SK-N-SH (cell line): ENCODE results near the gene TMCO4. TPM values are rescaled to one million over a fixed set of nuclear protein-coding genes. Genes with fewer than 3 reads are reported as not detected.

ENCODE experiments used
- CTCF ChIA-PET: fragments of 300-600, 350-600 bp; formaldehyde crosslinking; extraction: SDS; loops from one replicate; lab custom pipeline; 2021; lab: Yijun Ruan, JAX
- POLR2A ChIA-PET: fragments of 350-600 bp; sonication (Branson Sonifier 250); formaldehyde crosslinking; extraction: SDS; loops from one replicate; lab custom pipeline; 2020; ENCODE audit warnings: antibody characterized with exemption, inconsistent platforms; lab: Yijun Ruan, JAX
- DNase-seq: peaks from one replicate; pipeline ENCODE4 v3.0.0; 2012
- H2AFZ ChIP-seq: fragments of 200-600 bp; sonication (generic); 2 replicates; pipeline ENCODE4 v1.8.1; 2016; ENCODE audit warnings: antibody characterized with exemption, mild to moderate bottlenecking, low read depth
- H3F3A ChIP-seq: fragments of 200-600 bp; sonication (generic); replicated peaks from 2 replicates; pipeline ENCODE3; 2016; ENCODE audit warnings: antibody characterized with exemption, mild to moderate bottlenecking; ENCODE audit not compliant: insufficient read depth
- H3K27ac ChIP-seq, 2 experiments: fragments of 200-500 bp in 1 of 2; fragments of 200-600 bp in 1 of 2; sonication (Bioruptor generic) in 1 of 2; sonication (generic), shearing (Covaris generic) in 1 of 2; 2 replicates each; pipeline versions ENCODE4 v1.5.1 to v1.6.1; 2014 to 2016; ENCODE audit warnings: low read depth in 2 of 2, inconsistent platforms in 1 of 2, low read length in 1 of 2, mild to moderate bottlenecking in 1 of 2, mixed read lengths in 1 of 2
- H3K27me3 ChIP-seq: fragments of 200-600 bp; sonication (generic), shearing (Covaris generic); 2 replicates; pipeline ENCODE4 v1.6.1; 2016; ENCODE audit warnings: mixed run types; ENCODE audit not compliant: insufficient read depth
- H3K36me3 ChIP-seq, 2 experiments: fragments of 200-500 bp in 1 of 2; fragments of 200-600 bp in 1 of 2; sonication (Bioruptor generic) in 1 of 2; sonication (generic) in 1 of 2; replicated peaks in 1 of 2; 2 replicates each; pipeline versions ENCODE3 to v1.5.1; 2014 to 2016; ENCODE audit warnings: low read length in 1 of 2, mild to moderate bottlenecking in 1 of 2; ENCODE audit not compliant: insufficient read depth in 2 of 2, control insufficient read depth in 1 of 2
- H3K4me1 ChIP-seq, 2 experiments: fragments of 200-500 bp in 1 of 2; fragments of 200-600 bp in 1 of 2; sonication (Bioruptor generic) in 1 of 2; sonication (generic), shearing (Covaris generic) in 1 of 2; 2 replicates each; pipeline versions ENCODE4 v1.5.1 to v1.6.1; 2014 to 2016; ENCODE audit warnings: low read depth in 1 of 2, low read length in 1 of 2, mixed run types in 1 of 2; ENCODE audit not compliant: insufficient read depth in 2 of 2, control insufficient read depth in 1 of 2
- H3K4me2 ChIP-seq: fragments of 200-600 bp; sonication (generic), shearing (Covaris generic); 2 replicates; pipeline ENCODE4 v1.6.1; 2017; ENCODE audit warnings: mixed run types
- H3K4me3 ChIP-seq, 2 experiments: fragments of 200-500 bp in 1 of 2; fragments of 200-600 bp in 1 of 2; sonication (Bioruptor generic) in 1 of 2; sonication (generic), shearing (Covaris generic) in 1 of 2; 2 replicates each; pipeline versions ENCODE4 v1.5.1 to v1.8.1; 2014 to 2016; ENCODE audit warnings: low read depth in 2 of 2, inconsistent platforms in 1 of 2, low read length in 1 of 2, mild to moderate bottlenecking in 1 of 2, mixed read lengths in 1 of 2, moderate library complexity in 1 of 2
- H3K79me2 ChIP-seq: fragments of 200-600 bp; sonication (generic); 2 replicates; pipeline ENCODE4 v1.8.1; 2017; ENCODE audit warnings: mild to moderate bottlenecking; ENCODE audit not compliant: insufficient read depth
- H3K9ac ChIP-seq: fragments of 200-600 bp; sonication (generic); 2 replicates; pipeline ENCODE4 v1.6.1; 2017; ENCODE audit warnings: mixed run types
- H3K9me2 ChIP-seq: fragments of 200-600 bp; sonication (generic); 2 replicates; pipeline ENCODE4 v1.6.1; 2017; ENCODE audit warnings: mixed run types
- H3K9me3 ChIP-seq: fragments of 200-600 bp; sonication (generic); 2 replicates; pipeline ENCODE4 v1.6.1; 2017; ENCODE audit warnings: mixed run types, mild to moderate bottlenecking, moderate library complexity
- H4K20me1 ChIP-seq: fragments of 200-600 bp; sonication (generic); 2 replicates; pipeline ENCODE4 v1.6.1; 2017; ENCODE audit warnings: mild to moderate bottlenecking, mixed run types; ENCODE audit not compliant: insufficient read depth
- CHD2 ChIP-seq: fragments of 150-350 bp; IDR thresholded peaks from 2 replicates; pipeline ENCODE4 v1.6.1; 2018; ENCODE audit warnings: low read length; ENCODE audit not compliant: partially characterized antibody
- ELF1 ChIP-seq: IDR thresholded peaks from 2 replicates; pipeline ENCODE4 v1.4.0; 2012
- EZH2phosphoT487 ChIP-seq: fragments of 200-600 bp; sonication (generic); IDR thresholded peaks from 2 replicates; pipeline ENCODE4 v1.6.1; 2017; ENCODE audit warnings: low read depth, mixed run types, mild to moderate bottlenecking, antibody characterized with exemption, moderate library complexity, borderline replicate concordance
- FOSL2 ChIP-seq: IDR thresholded peaks from 2 replicates; pipeline ENCODE4 v1.4.0; 2012; ENCODE audit warnings: low read depth, mild to moderate bottlenecking, moderate library complexity, borderline replicate concordance
- FOXJ3 ChIP-seq: sonication (generic); formaldehyde crosslinking; IDR thresholded peaks from 2 replicates; pipeline ENCODE4 v1.5.1; 2020; ENCODE audit warnings: mild to moderate bottlenecking, missing genetic modification reagents
- GABPA ChIP-seq: IDR thresholded peaks from 2 replicates; pipeline ENCODE4 v1.4.0; 2012; ENCODE audit warnings: low read depth, mild to moderate bottlenecking
- GATA2 ChIP-seq: sonication (generic); formaldehyde crosslinking; IDR thresholded peaks from 2 replicates; pipeline ENCODE4 v1.5.0; 2020; ENCODE audit warnings: mild to moderate bottlenecking, missing genetic modification reagents
- IRF3 ChIP-seq: fragments of 150-350 bp; IDR thresholded peaks from 2 replicates; pipeline ENCODE4 v1.6.1; 2016; ENCODE audit warnings: mild to moderate bottlenecking, low read depth, low read length
- MEF2A ChIP-seq: IDR thresholded peaks from 2 replicates; pipeline ENCODE4 v1.4.0; 2012; ENCODE audit warnings: low read depth, borderline replicate concordance
- NRF1 ChIP-seq: IDR thresholded peaks from 2 replicates; pipeline ENCODE4 v1.6.1; 2012; ENCODE audit warnings: low read depth, mild to moderate bottlenecking, low read length
- RCOR1 ChIP-seq: fragments of 150-350 bp; IDR thresholded peaks from 2 replicates; pipeline ENCODE4 v1.6.1; 2017; ENCODE audit warnings: antibody characterized with exemption, low read length
- REST ChIP-seq: IDR thresholded peaks from 2 replicates; pipeline ENCODE4 v1.6.1; 2012; ENCODE audit warnings: mild to moderate bottlenecking, low read depth, low read length, moderate library complexity
- RFX5 ChIP-seq: IDR thresholded peaks from 2 replicates; pipeline ENCODE4 v1.6.1; 2012; ENCODE audit warnings: mild to moderate bottlenecking, improper control_type of control experiment, low read length
- SMC3 ChIP-seq: IDR thresholded peaks from 2 replicates; pipeline ENCODE4 v1.6.1; 2012; ENCODE audit warnings: low read depth, low read length, improper control_type of control experiment
- TCF12 ChIP-seq: IDR thresholded peaks from 2 replicates; pipeline ENCODE4 v1.4.0; 2012
- USF2 ChIP-seq: fragments of 150-350 bp; IDR thresholded peaks from 2 replicates; pipeline ENCODE4 v1.6.1; 2017; ENCODE audit warnings: antibody characterized with exemption, low read length, low read depth, borderline replicate concordance
- ZBTB33 ChIP-seq: IDR thresholded peaks from 2 replicates; pipeline ENCODE4 v1.4.0; 2012; ENCODE audit warnings: low read depth, borderline replicate concordance
- WGBS: methylation state at CpG from one replicate; pipeline ENCODE4 v1.1.6; 2017; ENCODE audit warnings: low lambda C conversion rate; 5-methylcytosine and 5-hydroxymethylcytosine counted together
- polyA plus RNA-seq, 3 experiments: library from polyadenylated mRNA; depleted of rRNA; stranded (reverse); fragments of >200 nt; gene quantifications; 2 replicates each; pipeline ENCODE4 v1.2.3, GENCODE V29; 2012

The TMCO4 gene
- polyA plus RNA-seq, 1 of the 3 experiments (the other 2 are of a cell fraction) = 4.2 TPM

- no peak for TF ChIP-seq IRF3
- TF ChIP-seq TCF12 = no peak
- no peak for TF ChIP-seq RCOR1
- no peak for TF ChIP-seq RFX5
- TF ChIP-seq REST = no peak
- TF ChIP-seq FOXJ3 (CRISPR knock-in tag) = no peak
- TF ChIP-seq ZBTB33 = no peak
- TF ChIP-seq ELF1 = no peak
Measured at GRCh38 chr1:19683351-19683750, 116.4 kb downstream of the TMCO4 start (continued).

- no peak overlapping the region for H3K27ac ChIP-seq
- no peaks in the 10 kb centered on the region for H3F3A ChIP-seq
- no peaks in the 10 kb centered on the region for H3K27me3 ChIP-seq
- no peak for TF ChIP-seq RFX5
- no peak for TF ChIP-seq NRF1
- TF ChIP-seq USF2 = no peak
- no peak for TF ChIP-seq GABPA
- TF ChIP-seq GATA2 (CRISPR knock-in tag) = no peak
- TF ChIP-seq MEF2A = no peak
- no peak for TF ChIP-seq RCOR1
- no peak for TF ChIP-seq EZH2phosphoT487
- no peak for TF ChIP-seq SMC3
- no peak for TF ChIP-seq FOSL2
- no peak for TF ChIP-seq CHD2
- TF ChIP-seq, all 33 proteins: peak for 0
- H3K9ac ChIP-seq = no peak overlapping the region
- peaks cover 0 to 6% of the 10 kb centered on the region in 2 experiments; a peak in 1 of 4 replicates for H3K4me1 ChIP-seq
- 64% methylated on average over 4 of the region's 7 CpGs for WGBS
- no peaks in the 10 kb centered on the region for H3K36me3 ChIP-seq
- no peaks in the 10 kb centered on the region for H4K20me1 ChIP-seq
- ChIA-PET CTCF (interaction anchor here (0.6 to 33.1 kb wide), 6 partner anchors 16 to 371 kb away, joined by 3 to 553 read pairs (median 4); partner anchors contain the start of genes AKR7A2 and SLC66A1), POLR2A (interaction anchor here (0.6 kb wide), 1 partner anchor 211 kb away, joined by 3 read pairs; no protein-coding TSS in a partner anchor)
- no peaks in the 10 kb centered on the region for H3K9me3 ChIP-seq
- no peaks in the 10 kb centered on the region for H3K9me2 ChIP-seq
- H3K4me3 ChIP-seq = no peak overlapping the region
- no peaks in the 10 kb centered on the region for H3K79me2 ChIP-seq
- H3K4me2 ChIP-seq = no peak overlapping the region
- no peak for DNase-seq
- no peak overlapping the region for H2AFZ ChIP-seq
Measured at GRCh38 chr1:19682901-19683300, 116.8 kb downstream of the TMCO4 start.
